OCI-LY1 (cell line): ENCODE results near the gene FAM185A.
"Not testable (repeated sequence)": the region's sequence is repeated elsewhere in the genome, so short reads cannot be mapped to it uniquely, and the experiment has no call there.

Experiments
- H2AFZ ChIP-seq: fragments of 200-600 bp; sonication (generic), shearing (Covaris generic); 2 replicates; pipeline ENCODE4 v1.6.0; 2014; ENCODE audit warnings: antibody characterized with exemption, mild to moderate bottlenecking, low read length
- H3F3A ChIP-seq: fragments of 200-600 bp; sonication (generic), shearing (Covaris generic); 2 replicates; pipeline ENCODE4 v1.6.0; 2014; ENCODE audit warnings: mild to moderate bottlenecking, antibody characterized with exemption, low read length, moderate library complexity; ENCODE audit not compliant: insufficient read depth
- H3K27ac ChIP-seq: fragments of 200-600 bp; sonication (generic); 2 replicates; pipeline ENCODE4 v1.5.1; 2014; ENCODE audit warnings: low read length, mixed run types, mild to moderate bottlenecking, low read depth; ENCODE audit not compliant: poor library complexity, severe bottlenecking
- H3K27me3 ChIP-seq: fragments of 200-600 bp; sonication (generic); 2 replicates; pipeline ENCODE4 v1.6.0; 2014; ENCODE audit warnings: antibody characterized with exemption, mild to moderate bottlenecking, low read length, moderate library complexity; ENCODE audit not compliant: insufficient read depth
- H3K36me3 ChIP-seq: fragments of 200-600 bp; sonication (generic); 2 replicates; pipeline ENCODE4 v1.6.1; 2014; ENCODE audit warnings: mild to moderate bottlenecking, antibody characterized with exemption, low read length, moderate library complexity, mixed read lengths; ENCODE audit not compliant: insufficient read depth
- H3K4me1 ChIP-seq: fragments of 200-600 bp; sonication (generic); 2 replicates; pipeline ENCODE4 v1.5.1; 2014; ENCODE audit warnings: mild to moderate bottlenecking, low read length, moderate library complexity; ENCODE audit not compliant: insufficient read depth, severe bottlenecking
- H3K4me2 ChIP-seq: fragments of 200-600 bp; sonication (generic), shearing (Covaris generic); 2 replicates; pipeline ENCODE4 v1.6.1; 2014; ENCODE audit warnings: low read length
- H3K4me3 ChIP-seq: fragments of 200-600 bp; sonication (generic); 2 replicates; pipeline ENCODE4 v1.5.1; 2014; ENCODE audit warnings: low read length, low read depth, mild to moderate bottlenecking, mixed read lengths; ENCODE audit not compliant: poor library complexity, severe bottlenecking
- H3K79me2 ChIP-seq: fragments of 200-600 bp; shearing (Covaris generic); 2 replicates; pipeline ENCODE4 v1.6.1; 2016; ENCODE audit warnings: mixed run types, low read length, mixed read lengths; ENCODE audit not compliant: insufficient read depth
- H3K9ac ChIP-seq: fragments of 200-600 bp; sonication (generic), shearing (Covaris generic); 2 replicates; pipeline ENCODE4 v1.6.1; 2014; ENCODE audit warnings: mild to moderate bottlenecking, low read length, mixed read lengths
- H3K9me2 ChIP-seq: fragments of 200-600 bp; sonication (generic), shearing (Covaris generic); 2 replicates; pipeline ENCODE4 v1.6.1; 2014; ENCODE audit warnings: low read depth, mild to moderate bottlenecking, low read length, mixed read lengths
- H3K9me3 ChIP-seq: fragments of 200-600 bp; shearing (Covaris generic); 2 replicates; pipeline ENCODE4 v1.6.1; 2014; ENCODE audit warnings: low read length, mixed read lengths
- H4K20me1 ChIP-seq: fragments of 200-600 bp; sonication (generic), shearing (Covaris generic); 2 replicates; pipeline ENCODE4 v1.6.0; 2016; ENCODE audit warnings: mild to moderate bottlenecking, low read length; ENCODE audit not compliant: insufficient read depth
- CTCF ChIP-seq: fragments of 200-600 bp; sonication (generic), shearing (Covaris generic); IDR thresholded peaks from 2 replicates; pipeline ENCODE4 v1.5.1; 2017; ENCODE audit warnings: mild to moderate bottlenecking, antibody characterized with exemption, low read length, moderate library complexity, mixed read lengths

FAM185A gene

GRCh38 chr7:102729670-102730069, 19.1 kb upstream of the FAM185A start:
- not testable (repeated sequence) for H3K79me2 ChIP-seq, H3F3A ChIP-seq, H3K9me2 ChIP-seq, H3K4me3 ChIP-seq, H3K4me1 ChIP-seq, H3K4me2 ChIP-seq, H3K9ac ChIP-seq, H3K36me3 ChIP-seq, H3K27ac ChIP-seq, H4K20me1 ChIP-seq, H3K9me3 ChIP-seq, H2AFZ ChIP-seq, H3K27me3 ChIP-seq

- H3K9me3 ChIP-seq, H3K4me1 ChIP-seq, H3K27ac ChIP-seq, H3K36me3 ChIP-seq, H3K27me3 ChIP-seq, H3K79me2 ChIP-seq, H3K4me2 ChIP-seq, H3K4me3 ChIP-seq, H4K20me1 ChIP-seq, H3F3A ChIP-seq, H2AFZ ChIP-seq, H3K9ac ChIP-seq, H3K9me2 ChIP-seq: not testable (repeated sequence)
These were observed 18.4 kb upstream of the FAM185A start for GRCh38 chr7:102730431-102730830.

- not testable (repeated sequence) for H3K9me2 ChIP-seq, H2AFZ ChIP-seq, H3K27me3 ChIP-seq, H3K4me2 ChIP-seq, H3K9me3 ChIP-seq, H3K36me3 ChIP-seq, H4K20me1 ChIP-seq, H3K4me1 ChIP-seq, H3K9ac ChIP-seq, H3K4me3 ChIP-seq, H3F3A ChIP-seq, H3K27ac ChIP-seq, H3K79me2 ChIP-seq
These were observed 6.6 kb upstream of the FAM185A start for GRCh38 chr7:102742002-102742771.

- not testable (repeated sequence) for H3F3A ChIP-seq, H2AFZ ChIP-seq
These were observed 4.9 kb upstream of the FAM185A start for GRCh38 chr7:102743861-102744260.

GRCh38 chr7:102745494-102746288, 3.1 kb upstream of the FAM185A start:
- H3K9me3 ChIP-seq, H3K79me2 ChIP-seq, H3K4me3 ChIP-seq, H3K9me2 ChIP-seq, H3K27ac ChIP-seq, H3K27me3 ChIP-seq, H3K9ac ChIP-seq, H3F3A ChIP-seq, H4K20me1 ChIP-seq, H3K36me3 ChIP-seq, H3K4me2 ChIP-seq, H2AFZ ChIP-seq: not testable (repeated sequence)
- TF ChIP-seq CTCF, result 0 out of 2 replicates have a peak, but pooled peaks have one; percentile 5
- peaks cover 16% of the 10 kb centered on the region for H3K4me1 ChIP-seq

More at GRCh38 chr7:102743861-102744260, 4.9 kb upstream of the FAM185A start:
- H3K4me3 ChIP-seq, H3K4me2 ChIP-seq, H3K9ac ChIP-seq, H3K27ac ChIP-seq, H3K4me1 ChIP-seq, H3K36me3 ChIP-seq, H3K9me2 ChIP-seq, H3K9me3 ChIP-seq, H4K20me1 ChIP-seq, H3K79me2 ChIP-seq, H3K27me3 ChIP-seq: not testable (repeated sequence)

GRCh38 chr7:102749445-102749786, 617 bp downstream of the FAM185A start:
- H3K4me2 ChIP-seq, result peak overlapping the region; percentile 81
- H3K9me2 ChIP-seq, H3K79me2 ChIP-seq, H3K9me3 ChIP-seq, H2AFZ ChIP-seq, H3F3A ChIP-seq, H3K27me3 ChIP-seq, H4K20me1 ChIP-seq, H3K27ac ChIP-seq, H3K36me3 ChIP-seq: not testable (repeated sequence)
- peaks cover 21% of the 10 kb centered on the region for H3K4me1 ChIP-seq
- peak overlapping the region; percentile 74 for H3K4me3 ChIP-seq
- H3K9ac ChIP-seq, result peak overlapping the region; percentile 73
